Fibroblast of the aortic adventitia (primary cell): ENCODE results near the gene CATSPERD. TPM values are rescaled to one million over a fixed set of nuclear protein-coding genes. Genes with fewer than 3 reads are reported as not detected.

ENCODE experiments used
- DNase-seq: peaks from one replicate; pipeline ENCODE4 v3.0.0-alpha.2; 2010; ENCODE audit warnings: low read depth
- H3K4me3 ChIP-seq: 2 replicates; pipeline ENCODE4 v1.5.1; 2011; ENCODE audit warnings: low read depth, mild to moderate bottlenecking, control low read depth, low read length, moderate library complexity
- CTCF ChIP-seq: IDR thresholded peaks from 2 replicates; pipeline ENCODE4 v1.5.1; 2011; ENCODE audit warnings: mild to moderate bottlenecking, low read length, control low read depth, inconsistent platforms; ENCODE audit not compliant: insufficient read depth
- total RNA-seq: library from RNA; depleted of rRNA; stranded (reverse); fragments of >200 nt; gene quantifications from 2 replicates; pipeline ENCODE4 v1.2.3, GENCODE V29; 2012; ENCODE audit warnings: low replicate concordance

Gene CATSPERD
- total RNA-seq, 1 donor = not detected

GRCh38 chr19:5680084-5680436 is 40.4 kb upstream of the CATSPERD start:
- TF ChIP-seq CTCF = peak; percentile 5
- peak overlapping the region; percentile 94 for H3K4me3 ChIP-seq
- no peak for DNase-seq

GRCh38 chr19:5680437-5681368 is 39.7 kb upstream of the CATSPERD start, which contains the start of the genes HSD11B1L and MICOS13:
Gene HSD11B1L (plus strand): TSS chr19:5681027. CDS start chr19:5684833, 3,806 bp downstream.
Gene MICOS13 (minus strand): TSS chr19:5680516. CDS start chr19:5680486, 30 bp downstream.
- TF ChIP-seq CTCF = no peak
- H3K4me3 ChIP-seq = peak within 1 kb of the TSS; percentile 94
- peak; percentile 99 for DNase-seq

GRCh38 chr19:5681391-5682106 is 38.9 kb upstream of the CATSPERD start:
- no peak for DNase-seq
- no peak for TF ChIP-seq CTCF
- H3K4me3 ChIP-seq = peak overlapping the region; percentile 94

- no peak for TF ChIP-seq CTCF
- no peak overlapping the region for H3K4me3 ChIP-seq
- no peak for DNase-seq
These were observed 38.3 kb upstream of the CATSPERD start for GRCh38 chr19:5682107-5682482.

GRCh38 chr19:5683177-5683886 is 37.1 kb upstream of the CATSPERD start:
- DNase-seq = no peak
- no peak for TF ChIP-seq CTCF
- H3K4me3 ChIP-seq = no peak overlapping the region

- no peak for DNase-seq
- no peak overlapping the region for H3K4me3 ChIP-seq
- TF ChIP-seq CTCF = no peak
These were observed 35.6 kb upstream of the CATSPERD start for GRCh38 chr19:5684694-5685430.
